ENCODE measurements around the gene GALNT18. TPM values are rescaled to one million over a fixed set of nuclear protein-coding genes. Genes with fewer than 3 reads are reported as not detected.
"Not testable (repeated sequence)": the region's sequence is repeated elsewhere in the genome, so short reads cannot be mapped to it uniquely, and the experiment has no call there.

Gene GALNT18
- total RNA-seq, 2 experiments from 2014 or later = 0.69 to 0.71 TPM

GRCh38 chr11:11459578-11459977 is 162.2 kb downstream of the GALNT18 start:
- peaks cover 2% of the 10 kb centered on the region for H3K27me3 Mint-ChIP-seq
- H3K9me3 Mint-ChIP-seq = no peaks in the 10 kb centered on the region
- DNase-seq = no peak
- H3K4me3 Mint-ChIP-seq = no peak overlapping the region
- POLR2A ChIA-PET = no interaction called here
- H3K4me1 Mint-ChIP-seq = no peaks in the 10 kb centered on the region
- H3K36me3 Mint-ChIP-seq (ENCODE audit: low read depth) = no peaks in the 10 kb centered on the region
- CTCF ChIA-PET = interaction anchor here (1.1 kb wide), 1 partner anchor 24 kb away, joined by 3 read pairs; no protein-coding TSS in a partner anchor
- no peak overlapping the region for H3K27ac Mint-ChIP-seq

GRCh38 chr11:11458485-11458884 is 163.3 kb downstream of the GALNT18 start:
- Mint-ChIP-seq H3K4me1 (no peaks in the 10 kb centered on the region), H3K27me3 (peaks cover 2% of the 10 kb centered on the region), H3K36me3 (ENCODE audit: low read depth) (no peaks in the 10 kb centered on the region), H3K27ac (no peak overlapping the region), H3K9me3 (no peaks in the 10 kb centered on the region), H3K4me3 (no peak overlapping the region)
- no peak for DNase-seq
- ChIA-PET POLR2A (no interaction called here), CTCF (interaction anchor here (0.6 to 1.1 kb wide), 2 partner anchors 25 to 67 kb away, joined by 3 read pairs; no protein-coding TSS in a partner anchor)

GRCh38 chr11:11458001-11458400 is 163.8 kb downstream of the GALNT18 start:
- CTCF ChIA-PET = no interaction called here
- DNase-seq = no peak
- no peaks in the 10 kb centered on the region for H3K36me3 Mint-ChIP-seq (ENCODE audit: low read depth)
- H3K27me3 Mint-ChIP-seq = peaks cover 2% of the 10 kb centered on the region
- H3K9me3 Mint-ChIP-seq = no peaks in the 10 kb centered on the region
- H3K27ac Mint-ChIP-seq = no peak overlapping the region
- POLR2A ChIA-PET = no interaction called here
- H3K4me1 Mint-ChIP-seq = no peaks in the 10 kb centered on the region
- no peak overlapping the region for H3K4me3 Mint-ChIP-seq

- no peaks in the 10 kb centered on the region for H3K36me3 Mint-ChIP-seq (ENCODE audit: low read depth)
- CTCF ChIA-PET = no interaction called here
- no peak overlapping the region for H3K4me3 Mint-ChIP-seq
- H3K9me3 Mint-ChIP-seq = no peaks in the 10 kb centered on the region
- POLR2A ChIA-PET = no interaction called here
- H3K27me3 Mint-ChIP-seq = peaks cover 2% of the 10 kb centered on the region
- no peak overlapping the region for H3K27ac Mint-ChIP-seq
- no peaks in the 10 kb centered on the region for H3K4me1 Mint-ChIP-seq
- no peak for DNase-seq
Observed at GRCh38 chr11:11456866-11457265, 164.9 kb downstream of the GALNT18 start.

- no peaks in the 10 kb centered on the region for H3K9me3 Mint-ChIP-seq
- no peak overlapping the region for H3K27ac Mint-ChIP-seq
- ChIA-PET CTCF (no interaction called here), POLR2A (no interaction called here)
- peaks cover 2% of the 10 kb centered on the region for H3K27me3 Mint-ChIP-seq
- H3K4me3 Mint-ChIP-seq = no peak overlapping the region
- H3K36me3 Mint-ChIP-seq (ENCODE audit: low read depth) = no peaks in the 10 kb centered on the region
- DNase-seq = no peak
- peaks cover 1% of the 10 kb centered on the region for H3K4me1 Mint-ChIP-seq
Observed at GRCh38 chr11:11454671-11455223, 167.1 kb downstream of the GALNT18 start.

- H3K27ac Mint-ChIP-seq = no peak overlapping the region
- no peaks in the 10 kb centered on the region for H3K9me3 Mint-ChIP-seq
- POLR2A ChIA-PET = no interaction called here
- CTCF ChIA-PET = no interaction called here
- no peaks in the 10 kb centered on the region for H3K27me3 Mint-ChIP-seq
- no peaks in the 10 kb centered on the region for H3K36me3 Mint-ChIP-seq (ENCODE audit: low read depth)
- H3K4me1 Mint-ChIP-seq = peaks cover 6% of the 10 kb centered on the region
- no peak overlapping the region for H3K4me3 Mint-ChIP-seq
- DNase-seq = no peak
Observed at GRCh38 chr11:11451501-11452005, 170.3 kb downstream of the GALNT18 start.

- DNase-seq = no peak
- POLR2A ChIA-PET = no interaction called here
- CTCF ChIA-PET = no interaction called here
- Mint-ChIP-seq H3K9me3 (no peaks in the 10 kb centered on the region), H3K27me3 (no peaks in the 10 kb centered on the region), H3K36me3 (ENCODE audit: low read depth) (no peaks in the 10 kb centered on the region), H3K4me3 (no peak overlapping the region), H3K4me1 (peaks cover 6% of the 10 kb centered on the region), H3K27ac (no peak overlapping the region)
Observed at GRCh38 chr11:11450744-11451362, 171.0 kb downstream of the GALNT18 start.

- CTCF ChIA-PET = no interaction called here
- POLR2A ChIA-PET = no interaction called here
- Mint-ChIP-seq H3K36me3 (ENCODE audit: low read depth) (no peaks in the 10 kb centered on the region), H3K27ac (no peak overlapping the region), H3K9me3 (no peaks in the 10 kb centered on the region), H3K4me1 (peaks cover 6% of the 10 kb centered on the region), H3K4me3 (no peak overlapping the region), H3K27me3 (no peaks in the 10 kb centered on the region)
- DNase-seq = no peak
Observed at GRCh38 chr11:11449327-11449726, 172.5 kb downstream of the GALNT18 start.

- no peak overlapping the region for H3K27ac Mint-ChIP-seq
- DNase-seq = no peak
- H3K27me3 Mint-ChIP-seq = no peaks in the 10 kb centered on the region
- no peaks in the 10 kb centered on the region for H3K36me3 Mint-ChIP-seq (ENCODE audit: low read depth)
- CTCF ChIA-PET = interaction anchor here (0.6 kb wide), 1 partner anchor 508 kb away, joined by 3 read pairs; no protein-coding TSS in a partner anchor
- no peak overlapping the region for H3K4me3 Mint-ChIP-seq
- H3K9me3 Mint-ChIP-seq = no peaks in the 10 kb centered on the region
- H3K4me1 Mint-ChIP-seq = peaks cover 6% of the 10 kb centered on the region
- POLR2A ChIA-PET = no interaction called here
Observed at GRCh38 chr11:11448626-11449025, 173.2 kb downstream of the GALNT18 start.

GRCh38 chr11:11447601-11448000 is 174.2 kb downstream of the GALNT18 start:
- DNase-seq; H3K27ac Mint-ChIP-seq; H3K4me3 Mint-ChIP-seq; H3K9me3 Mint-ChIP-seq; H3K36me3 Mint-ChIP-seq (ENCODE audit: low read depth); POLR2A ChIA-PET; H3K27me3 Mint-ChIP-seq; H3K4me1 Mint-ChIP-seq: not testable (repeated sequence)
- CTCF ChIA-PET = interaction anchor here (0.6 to 0.9 kb wide), 2 partner anchors 62 to 536 kb away, joined by 3 read pairs; no protein-coding TSS in a partner anchor

- Mint-ChIP-seq H3K27ac (no peak overlapping the region), H3K27me3 (no peaks in the 10 kb centered on the region), H3K9me3 (no peaks in the 10 kb centered on the region), H3K4me3 (no peak overlapping the region), H3K36me3 (ENCODE audit: low read depth) (no peaks in the 10 kb centered on the region), H3K4me1 (peaks cover 6% of the 10 kb centered on the region)
- DNase-seq = no peak
- CTCF ChIA-PET = interaction anchor here (0.9 to 1.4 kb wide), 2 partner anchors 12 to 63 kb away, joined by 3 read pairs; no protein-coding TSS in a partner anchor
- POLR2A ChIA-PET = no interaction called here
Observed at GRCh38 chr11:11446967-11447366, 174.8 kb downstream of the GALNT18 start.

- no peak overlapping the region for H3K27ac Mint-ChIP-seq
- CTCF ChIA-PET = interaction anchor here (0.9 to 1.4 kb wide), 2 partner anchors 11 to 63 kb away, joined by 3 read pairs; no protein-coding TSS in a partner anchor
Observed at GRCh38 chr11:11446564-11446963, 175.2 kb downstream of the GALNT18 start.

GRCh38 chr11:11445441-11446185 is 176.2 kb downstream of the GALNT18 start:
- no peaks in the 10 kb centered on the region for H3K36me3 Mint-ChIP-seq (ENCODE audit: low read depth)
- no peaks in the 10 kb centered on the region for H3K9me3 Mint-ChIP-seq
- no peak for DNase-seq
- no peak overlapping the region for H3K4me3 Mint-ChIP-seq
- no peak overlapping the region for H3K27ac Mint-ChIP-seq
- peaks cover 4% of the 10 kb centered on the region for H3K4me1 Mint-ChIP-seq
- POLR2A ChIA-PET = no interaction called here
- CTCF ChIA-PET = interaction anchor here (1.4 kb wide), 1 partner anchor 11 kb away, joined by 3 read pairs; no protein-coding TSS in a partner anchor
- no peaks in the 10 kb centered on the region for H3K27me3 Mint-ChIP-seq

More at GRCh38 chr11:11446564-11446963, 175.2 kb downstream of the GALNT18 start:
- H3K4me3 Mint-ChIP-seq = no peak overlapping the region
- no peaks in the 10 kb centered on the region for H3K27me3 Mint-ChIP-seq
- peaks cover 4% of the 10 kb centered on the region for H3K4me1 Mint-ChIP-seq
- DNase-seq = no peak
- no peaks in the 10 kb centered on the region for H3K9me3 Mint-ChIP-seq
- H3K36me3 Mint-ChIP-seq (ENCODE audit: low read depth) = no peaks in the 10 kb centered on the region
- POLR2A ChIA-PET = no interaction called here
